ENCODE data around the gene IVL.

IVL gene

DNA sequence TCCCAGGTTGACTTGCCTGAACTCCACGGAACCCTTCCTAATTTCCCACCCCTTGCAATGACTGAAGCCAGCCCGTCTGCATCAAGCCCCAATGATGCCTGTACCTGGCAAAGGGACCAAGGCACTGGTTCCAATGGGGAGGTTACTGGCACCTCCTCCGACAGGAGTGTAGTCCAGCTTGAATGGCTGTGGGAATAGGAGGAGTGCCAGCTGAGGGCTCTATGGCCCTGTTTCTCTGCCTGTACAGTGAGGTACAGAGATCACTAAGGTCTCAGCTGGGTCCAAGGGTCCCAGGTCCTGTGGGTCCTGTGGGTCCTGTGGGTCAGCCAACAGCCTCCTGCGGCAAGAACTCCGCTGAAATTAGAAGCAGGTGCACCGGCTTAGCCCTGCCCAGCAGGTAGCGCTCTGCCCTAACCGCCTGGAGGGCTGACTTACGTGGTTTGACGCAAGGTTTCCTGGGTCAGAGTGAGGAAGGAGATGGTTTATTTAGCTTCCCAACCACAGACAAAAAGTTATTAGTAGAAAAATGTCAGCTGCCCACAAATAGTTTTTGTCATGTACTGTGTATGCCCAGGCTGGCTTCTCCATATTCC is 52.2 kb downstream of the IVL start:
- peak; percentile 26 for DNase-seq (ENCODE audit: extremely low spot score)
- POLR2A ChIA-PET: no interaction called here
- CTCF ChIA-PET: interaction anchor here (0.9 to 1.4 kb wide), 2 partner anchors 47 to 270 kb away, joined by 3 to 5 read pairs; no protein-coding TSS in a partner anchor
- TF ChIP-seq CTCF (IDR thresholded peaks at IDR 0.05; ENCODE audit: control extremely low read depth, extremely low read depth, low read depth, missing control alignments): no peak

Data from GM10248 (cell line).